ENCODE measurements around the gene RAB3C.

The RAB3C gene

DNA sequence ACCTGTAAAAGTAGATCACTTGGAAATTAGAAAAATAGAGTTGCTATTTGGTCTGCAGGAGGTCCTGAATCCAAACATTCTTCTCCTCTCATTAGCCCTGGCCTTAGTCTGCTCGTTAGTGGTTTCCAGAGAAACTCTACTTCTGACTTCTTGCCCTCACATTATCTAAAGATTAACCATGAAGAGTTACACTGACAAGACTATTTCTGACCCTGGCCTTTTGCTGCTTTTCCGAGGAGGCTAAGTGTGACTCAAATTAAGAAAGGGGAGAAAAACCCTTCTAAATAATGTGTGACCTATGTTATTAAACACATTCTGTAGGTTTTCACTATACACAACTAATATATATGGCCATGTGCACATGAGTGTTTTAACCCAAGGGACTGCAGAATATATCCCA is 302.4 kb downstream of the RAB3C start:
- DNase-seq (ENCODE audit: low spot score), result no peak

DNA sequence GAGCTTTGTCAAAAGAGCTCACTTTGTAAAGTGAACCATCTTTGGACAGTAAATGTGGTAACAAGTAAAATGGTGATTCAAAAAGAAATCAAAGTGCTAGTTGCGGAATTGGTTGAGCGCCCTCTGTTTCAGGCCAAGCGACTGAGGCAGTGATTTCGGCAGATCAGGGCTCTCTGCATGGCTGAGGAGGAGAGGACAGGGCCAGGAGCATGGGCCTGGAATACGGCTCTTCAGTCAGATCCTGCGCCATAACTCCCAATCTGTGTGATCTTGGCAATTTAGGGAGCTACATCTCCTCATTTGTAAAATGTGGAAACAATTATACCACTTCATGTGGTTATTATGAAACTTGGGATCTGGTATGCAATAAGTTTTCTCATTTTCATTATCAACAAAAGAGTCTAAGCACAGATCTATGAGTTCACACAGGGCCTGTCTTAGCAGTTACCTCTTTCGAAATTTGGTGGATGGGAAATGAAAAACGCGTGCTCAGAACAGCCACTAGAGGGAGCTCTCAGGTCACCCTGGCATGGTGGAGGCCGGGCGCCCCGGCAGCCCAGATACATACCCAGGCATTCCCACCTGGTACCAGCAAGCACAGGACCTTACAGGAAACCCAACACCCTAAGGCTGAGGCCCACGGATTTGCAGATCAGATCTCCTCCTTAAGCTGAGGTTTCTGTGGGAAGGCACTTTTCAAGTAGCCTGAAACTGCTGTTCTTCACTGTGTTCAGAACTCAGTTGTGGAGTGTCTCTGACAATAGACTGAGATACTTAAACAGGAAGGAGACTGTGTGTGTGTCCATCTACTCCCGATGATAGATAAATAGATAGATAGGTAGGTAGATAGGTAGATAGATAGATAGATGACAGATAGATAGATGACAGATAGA is 303.7 kb downstream of the RAB3C start:
- DNase-seq (ENCODE audit: low spot score), result peak; percentile 81

DNA sequence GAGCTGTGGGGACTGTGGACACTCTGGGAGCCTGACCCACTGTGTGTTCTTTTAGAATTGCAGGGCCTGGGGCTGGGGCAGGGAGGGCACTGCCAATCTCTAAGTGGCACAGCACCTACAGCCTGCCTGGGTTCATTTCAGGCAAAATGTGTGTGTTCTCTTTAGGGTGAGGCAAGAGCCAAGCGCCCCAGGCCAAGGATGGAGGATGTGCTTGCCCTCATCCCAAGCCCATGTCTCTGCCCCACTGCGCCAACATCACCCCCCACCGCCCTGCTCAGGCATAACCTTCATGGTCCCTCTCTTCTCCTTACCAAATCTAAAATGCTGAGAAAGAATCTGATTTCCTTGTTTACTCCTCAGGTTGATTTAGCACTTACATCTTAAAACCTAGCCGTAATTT is 304.4 kb downstream of the RAB3C start:
- no peak for DNase-seq (ENCODE audit: low spot score)

DNA sequence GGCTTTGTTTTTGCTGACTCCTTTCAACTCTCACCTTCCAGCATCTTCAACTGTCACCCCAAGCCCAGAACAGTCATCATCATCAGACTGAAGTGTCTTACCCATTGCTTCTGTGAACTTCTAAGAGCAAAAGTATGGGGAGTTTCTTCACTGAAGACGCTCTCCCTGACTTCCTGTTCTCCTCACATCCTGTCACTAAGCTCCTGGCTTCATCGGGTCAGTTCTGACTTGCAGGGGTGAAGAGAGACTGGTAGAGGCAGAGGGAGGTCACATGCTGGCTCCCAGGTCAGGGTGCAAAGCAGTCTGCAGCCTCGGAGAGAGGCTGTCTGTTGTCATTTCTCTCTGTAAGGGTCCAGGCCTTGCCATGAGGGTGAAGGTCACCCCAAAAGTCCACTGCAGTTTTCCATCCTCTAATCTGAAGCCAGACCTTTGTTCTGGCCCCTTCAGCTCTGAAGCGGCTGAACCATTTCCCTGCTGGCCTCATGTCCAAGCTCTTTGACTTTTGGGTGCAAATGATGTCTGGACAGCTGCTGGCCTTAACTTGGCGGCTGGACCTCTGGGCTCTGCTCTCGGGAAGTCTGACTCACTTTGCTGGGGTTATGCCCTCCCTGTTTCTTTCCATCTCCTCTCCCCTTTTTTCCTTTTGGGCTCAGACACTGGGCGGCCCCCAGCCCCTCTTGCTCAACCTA is 305.0 kb downstream of the RAB3C start:
- DNase-seq (ENCODE audit: low spot score), result peak; percentile 24

DNA sequence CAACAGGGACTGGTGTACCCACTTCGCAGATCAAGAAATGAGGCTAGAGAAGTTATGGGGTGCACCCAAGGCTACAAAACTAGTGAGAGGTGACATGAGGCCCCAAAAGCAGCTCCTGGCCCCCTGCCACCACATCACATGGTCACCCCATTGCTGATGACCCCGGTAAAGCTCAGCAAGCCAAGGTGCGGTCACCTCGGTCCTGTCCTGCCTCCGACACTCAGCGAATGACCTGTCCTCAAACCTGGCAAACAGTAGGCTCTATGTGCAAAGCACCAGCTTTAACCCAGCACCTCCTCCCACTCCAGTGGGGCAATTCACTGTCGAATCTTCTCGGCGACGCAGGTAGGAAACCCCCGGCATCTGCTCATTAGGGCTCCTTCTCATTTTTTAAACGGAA is 307.4 kb downstream of the RAB3C start:
- no peak for DNase-seq (ENCODE audit: low spot score)

DNA sequence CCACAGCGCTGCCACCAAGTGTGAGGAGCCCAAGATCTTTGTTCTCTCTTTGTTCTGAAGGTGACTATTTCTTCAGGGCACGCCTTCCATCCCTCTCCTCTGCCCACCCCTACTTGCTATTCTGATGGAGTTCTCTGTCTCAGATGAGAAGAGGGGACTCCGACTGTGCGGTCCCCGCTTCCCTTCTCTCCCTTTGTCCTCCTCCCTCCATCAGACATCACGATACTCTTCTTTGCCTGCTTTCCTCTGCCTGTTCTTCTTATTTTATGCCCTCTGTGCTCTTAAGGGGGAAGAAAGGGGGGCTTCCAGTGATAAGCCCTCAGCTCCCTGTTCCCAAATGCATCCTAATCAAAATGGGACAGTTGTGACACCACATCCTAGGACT is 307.8 kb downstream of the RAB3C start:
- DNase-seq (ENCODE audit: low spot score), result no peak

DNA sequence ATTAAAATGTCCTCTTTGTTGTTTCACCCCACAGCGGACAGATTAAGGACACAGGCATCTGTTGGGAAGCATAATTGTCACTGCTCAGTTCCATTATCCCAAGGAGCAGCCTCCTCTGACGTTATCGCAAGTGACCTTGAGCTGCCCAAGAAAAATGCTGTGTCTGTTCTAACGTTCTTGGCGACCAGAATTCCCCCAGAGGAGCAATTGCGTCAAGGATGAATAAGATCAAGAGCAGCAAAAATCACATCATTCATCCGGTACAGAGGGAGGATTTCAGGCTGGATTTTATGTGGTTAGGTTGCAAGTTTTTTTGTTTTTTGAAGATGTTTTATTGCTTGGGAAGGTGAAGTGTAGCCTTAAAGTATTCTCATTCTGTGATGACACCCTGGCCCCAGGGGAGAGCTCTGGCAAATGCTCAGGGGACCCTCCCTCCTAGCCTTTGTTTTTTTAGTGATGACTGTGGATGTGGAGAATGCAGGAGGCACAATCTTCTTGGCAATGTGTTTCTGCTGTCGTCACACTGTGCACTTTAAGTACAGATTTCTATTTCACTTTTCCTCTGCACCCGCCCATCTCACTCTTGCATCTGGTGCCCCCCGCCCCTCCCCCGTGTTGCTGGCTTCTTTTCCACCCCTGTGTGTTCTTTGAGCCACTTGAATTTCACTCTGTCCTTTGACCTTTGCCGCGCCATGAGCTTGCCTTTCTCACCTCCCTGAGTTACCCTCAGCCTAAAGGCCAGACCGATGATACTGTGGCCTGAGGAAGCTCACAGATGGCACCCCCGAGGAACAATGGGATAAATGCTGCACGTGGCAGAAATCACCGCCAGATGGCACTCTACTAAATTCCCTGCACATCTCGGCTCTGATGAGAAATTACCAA is 308.5 kb downstream of the RAB3C start:
- DNase-seq (ENCODE audit: low spot score), result peak; percentile 62

DNA sequence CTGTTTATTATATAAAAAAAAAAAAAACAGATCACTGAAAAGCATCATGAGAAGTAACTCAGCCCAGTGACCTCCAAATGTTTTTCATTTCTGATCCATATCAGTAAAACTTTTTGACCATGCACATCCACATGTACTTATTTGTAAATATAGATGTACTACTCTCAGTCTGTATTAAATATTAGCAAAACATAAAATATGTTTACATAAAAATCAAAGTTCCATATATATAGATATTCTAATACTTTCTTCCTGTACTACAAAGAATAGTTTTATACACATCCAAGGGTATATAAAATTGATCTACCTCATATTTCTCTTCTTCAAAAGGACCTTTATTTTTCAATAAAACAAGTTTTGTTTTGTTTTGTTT is 309.1 kb downstream of the RAB3C start:
- DNase-seq (ENCODE audit: low spot score), result no peak

DNA sequence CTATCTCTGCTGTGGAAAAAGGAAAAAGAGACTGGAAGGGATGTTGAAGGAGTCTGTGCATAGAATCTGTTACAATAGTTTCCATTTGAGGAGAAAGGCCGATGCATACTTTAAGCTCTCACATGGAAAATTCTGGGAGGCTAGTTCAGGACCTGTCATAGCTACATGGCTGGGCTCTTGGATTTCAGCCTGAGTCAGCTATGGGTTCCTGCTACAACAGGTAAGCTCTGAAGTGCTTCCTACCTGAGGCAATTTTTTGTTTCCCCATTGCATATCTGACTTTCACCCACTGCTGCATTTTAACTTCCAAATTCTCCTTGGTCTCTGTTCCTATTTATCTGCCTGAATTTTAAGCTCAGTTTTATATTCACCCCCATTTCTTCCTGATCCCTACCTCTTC is 310.7 kb downstream of the RAB3C start:
- DNase-seq (ENCODE audit: low spot score), result no peak

DNA sequence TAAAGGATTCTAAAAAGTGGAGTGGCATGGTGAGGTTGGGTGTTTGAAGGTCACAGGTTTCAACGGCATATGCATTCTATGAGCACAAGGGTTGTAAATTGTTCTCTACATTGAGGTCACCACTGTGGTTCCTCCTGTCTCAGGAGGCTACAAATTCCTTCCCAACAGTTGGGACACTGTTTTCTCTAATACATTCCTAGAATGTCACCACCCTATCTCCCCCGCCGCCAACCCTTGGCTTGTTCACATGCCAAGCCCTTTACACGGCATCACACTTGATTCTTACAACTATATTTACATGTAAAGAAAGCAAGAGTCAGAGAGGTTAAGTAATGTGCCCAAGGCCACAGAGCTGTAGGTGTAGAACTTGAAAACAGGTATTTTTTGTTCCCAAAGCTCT is 315.1 kb downstream of the RAB3C start:
- DNase-seq (ENCODE audit: low spot score), result no peak

DNA sequence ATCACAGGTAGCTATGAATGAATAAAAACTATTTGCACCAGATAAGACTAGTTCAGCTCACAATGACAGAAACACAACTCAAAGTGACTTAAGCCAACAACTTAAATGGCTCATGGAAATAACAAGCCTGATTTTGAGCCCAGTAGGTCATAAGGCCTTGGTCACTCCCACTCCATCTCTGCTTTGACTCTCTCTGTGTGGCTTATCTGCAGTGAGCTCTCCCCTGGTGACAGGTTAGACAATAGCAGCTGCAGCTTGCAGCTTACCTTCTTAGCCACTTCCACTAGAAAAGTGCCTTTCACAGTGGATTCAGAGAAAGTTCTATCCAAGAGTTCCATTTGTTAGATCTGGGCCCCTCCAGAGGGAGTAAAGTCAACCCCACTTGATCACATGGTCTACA is 315.7 kb downstream of the RAB3C start:
- no peak for DNase-seq (ENCODE audit: low spot score)

DNA sequence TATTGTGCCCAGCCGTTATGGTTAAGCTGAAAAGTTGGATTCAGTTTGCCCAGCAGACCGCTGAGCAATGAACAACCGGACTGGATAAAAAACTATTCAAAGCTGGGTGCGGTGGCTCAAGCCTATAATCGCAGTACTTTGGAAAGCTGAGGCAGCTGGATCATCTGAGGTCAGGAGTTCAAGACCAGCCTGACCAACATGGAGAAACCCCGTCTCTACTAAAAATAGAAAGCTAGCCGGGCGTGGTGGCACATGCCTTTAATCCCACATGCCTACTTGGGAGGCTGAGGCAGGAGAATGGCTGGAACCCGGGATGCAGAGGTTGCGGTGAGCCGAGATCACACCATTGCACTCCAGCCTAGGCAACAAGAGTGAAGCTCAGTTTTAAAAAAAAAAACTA is 318.4 kb downstream of the RAB3C start:
- DNase-seq (ENCODE audit: low spot score), result no peak

DNA sequence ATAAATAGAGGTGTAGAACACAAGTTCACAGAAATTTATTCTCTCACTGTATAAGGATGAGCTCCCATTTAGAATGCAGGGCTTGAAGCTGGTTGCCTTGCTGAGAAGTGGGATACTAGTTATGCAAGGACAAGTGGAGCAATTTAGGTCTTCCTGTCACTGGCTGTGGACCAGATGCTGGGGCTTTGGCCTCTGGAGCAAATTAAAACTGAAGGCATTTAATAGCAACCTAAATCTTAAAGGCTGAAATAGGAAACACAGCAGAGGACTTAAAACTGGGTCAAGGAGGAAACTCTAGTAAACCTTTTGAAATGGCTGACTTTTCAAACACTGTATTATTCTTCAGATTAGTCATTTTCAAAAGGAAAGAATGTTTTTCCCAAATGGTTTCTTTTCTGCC is 319.4 kb downstream of the RAB3C start:
- no peak for DNase-seq (ENCODE audit: low spot score)

DNA sequence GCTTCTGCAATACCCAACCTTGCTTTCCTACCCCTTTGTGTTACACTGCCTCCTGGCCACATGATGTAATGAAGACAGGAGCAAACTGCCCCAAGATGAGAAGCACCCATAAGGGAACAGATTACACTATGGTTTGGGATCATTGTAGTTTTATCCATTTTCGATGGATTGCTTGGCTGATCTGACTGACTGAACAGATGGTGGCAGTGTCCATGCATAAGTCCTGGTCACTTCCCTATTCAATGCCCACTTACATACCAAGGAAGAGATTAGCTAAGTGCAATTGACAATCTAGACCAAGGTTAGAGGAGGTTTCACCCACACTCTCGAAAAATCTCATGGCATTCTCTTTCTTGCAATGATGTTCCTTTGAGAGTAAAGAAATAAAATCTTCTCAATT is 319.9 kb downstream of the RAB3C start:
- DNase-seq (ENCODE audit: low spot score), result no peak

DNA sequence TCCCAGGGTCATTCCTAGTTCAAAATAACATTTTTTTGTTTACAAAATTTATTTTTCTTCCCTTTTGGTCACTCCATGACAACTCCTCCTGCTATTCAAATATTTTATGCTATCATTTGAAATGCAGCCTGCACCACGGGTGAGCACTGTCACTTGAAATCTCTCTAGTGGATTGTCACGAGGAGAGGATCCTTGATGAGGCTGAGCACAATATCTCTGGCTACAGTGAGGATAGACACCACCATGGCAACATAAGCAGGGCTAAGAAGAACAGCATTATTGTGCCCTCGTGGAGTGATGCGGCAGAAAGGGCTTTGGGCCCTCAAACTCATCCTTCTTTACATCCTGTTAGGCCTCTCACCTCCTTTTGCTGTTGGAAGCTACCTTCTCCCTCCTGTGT is 321.9 kb downstream of the RAB3C start:
- DNase-seq (ENCODE audit: low spot score), result no peak

DNA sequence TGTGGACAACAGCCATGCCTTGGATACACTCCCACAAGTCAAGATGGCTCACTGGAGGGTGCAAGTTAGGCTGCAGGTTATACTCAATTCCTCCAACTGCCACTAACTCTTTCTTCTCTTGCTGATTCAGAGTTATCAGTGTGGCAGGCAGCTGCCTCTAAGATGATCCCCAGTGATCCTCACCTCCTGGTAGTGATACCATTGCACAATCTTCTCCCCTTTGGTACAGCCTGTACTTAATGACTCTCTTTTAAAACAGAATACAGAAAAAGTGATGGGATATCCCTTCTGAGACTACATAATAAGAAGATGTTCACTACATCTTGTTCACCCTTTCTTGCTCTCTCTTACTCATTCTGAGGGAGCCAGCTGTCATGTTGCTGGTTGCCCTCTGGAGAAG is 323.1 kb downstream of the RAB3C start:
- DNase-seq (ENCODE audit: low spot score), result no peak
